K562 (cell line): ENCODE results near the gene MTA1. TPM values are rescaled to one million over a fixed set of nuclear protein-coding genes. Genes with fewer than 3 reads are reported as not detected.
A peak's percentile ranks its signal among the peaks of the same experiment; 100 is the strongest.

Experiments used
- CREM ChIP-seq: IDR thresholded peaks from 2 replicates; pipeline ENCODE4 v1.6.1; 2014; ENCODE audit warnings: antibody characterized with exemption, low read depth
- L3MBTL2 ChIP-seq: fragments of 450-650 bp; IDR thresholded peaks from 2 replicates; pipeline ENCODE4 v1.6.1; 2016; ENCODE audit warnings: mild to moderate bottlenecking, moderate library complexity
- MTA3 ChIP-seq: fragments of 450-650 bp; formaldehyde crosslinking; IDR thresholded peaks from 2 replicates; pipeline ENCODE4 v1.6.1; 2017; ENCODE audit warnings: mild to moderate bottlenecking, borderline replicate concordance
- POLR2G ChIP-seq: fragments of 200-400 bp; formaldehyde crosslinking; IDR thresholded peaks from 2 replicates; pipeline ENCODE4 v1.6.1; 2017; ENCODE audit warnings: low read depth, mild to moderate bottlenecking, antibody characterized with exemption, low read length, moderate library complexity
- ZNF124 ChIP-seq: sonication (generic); formaldehyde crosslinking; IDR thresholded peaks from 2 replicates; pipeline ENCODE4 v1.8.1; 2022; ENCODE audit warnings: missing genetic modification reagents
- ZNF143 ChIP-seq: sonication (generic); formaldehyde crosslinking; IDR thresholded peaks from 2 replicates; pipeline ENCODE4 v1.9.0; 2022; ENCODE audit warnings: mild to moderate bottlenecking, missing genetic modification reagents
- ZNF263 ChIP-seq: sonication (generic); formaldehyde crosslinking; IDR thresholded peaks from 2 replicates; pipeline ENCODE4 v1.8.0; 2022; ENCODE audit warnings: mild to moderate bottlenecking, missing genetic modification reagents, borderline replicate concordance
- ZSCAN29 ChIP-seq: fragments of 450-650 bp; IDR thresholded peaks from 2 replicates; pipeline ENCODE4 v1.6.1; 2017
- polyA plus RNA-seq, 8 experiments: library from polyadenylated mRNA; depleted of rRNA in 4 of 8; stranded (reverse) in 5 of 8; unstranded in 3 of 8; fragments of >200 nt; fragmentation: Nextera tagmentation in 2 of 8; fragmentation: Illumina TruSeq in 1 of 8; extraction: Ambion mirVana in 2 of 8; extraction: Trizol in 1 of 8; gene quantifications; 2 replicates each; pipeline versions ENCODE4 v1.2.1 to v1.2.3, GENCODE V29; 2011 to 2014; ENCODE audit warnings: inconsistent platforms in 1 of 8, missing spikeins in 1 of 8
- total RNA-seq, 7 experiments: library from RNA; depleted of rRNA in 6 of 7; stranded (reverse); fragments of >200 nt in 6 of 7; fragmentation: Illumina TruSeq in 2 of 7; extraction: Trizol in 2 of 7; gene quantifications; 2 replicates each; pipeline versions ENCODE4 v1.2.1 to v1.2.3, GENCODE V29; 2011 to 2021; ENCODE audit warnings: low replicate concordance in 1 of 7
- TF ChIP-seq, protein P1 (sequence below), 3 experiments: IDR thresholded peaks in 2 of 3; conservative IDR thresholded peaks in 1 of 3; 2 replicates each; pipeline ENCODE4 v1.5.1; 2011 to 2012; ENCODE audit warnings: low read length in 3 of 3, mild to moderate bottlenecking in 3 of 3, control low read depth in 2 of 3, improper control_type of control experiment in 1 of 3, inconsistent platforms in 1 of 3, low read depth in 1 of 3, mixed read lengths in 1 of 3, moderate library complexity in 1 of 3; ENCODE audit not compliant: insufficient read depth in 2 of 3
- TF ChIP-seq, protein P2 (sequence below): fragments of 200-800 bp; sonication (Bioruptor generic); IDR thresholded peaks from 2 replicates; pipeline ENCODE4 v1.6.1; 2017; ENCODE audit warnings: missing genetic modification characterization, missing compliant biosample characterization
- TF ChIP-seq, protein P3 (sequence below): fragments of 450-650 bp; IDR thresholded peaks from 2 replicates; pipeline ENCODE4 v1.6.1; 2016; ENCODE audit warnings: mild to moderate bottlenecking, moderate library complexity

The MTA1 gene
- total and polyA plus RNA-seq, 9 of the 15 experiments (the other 6 are each of a cell fraction or from before 2014, with no cell fraction given) = 0.13 to 118 (median 32.3) TPM

- TF ChIP-seq, protein P1, sequence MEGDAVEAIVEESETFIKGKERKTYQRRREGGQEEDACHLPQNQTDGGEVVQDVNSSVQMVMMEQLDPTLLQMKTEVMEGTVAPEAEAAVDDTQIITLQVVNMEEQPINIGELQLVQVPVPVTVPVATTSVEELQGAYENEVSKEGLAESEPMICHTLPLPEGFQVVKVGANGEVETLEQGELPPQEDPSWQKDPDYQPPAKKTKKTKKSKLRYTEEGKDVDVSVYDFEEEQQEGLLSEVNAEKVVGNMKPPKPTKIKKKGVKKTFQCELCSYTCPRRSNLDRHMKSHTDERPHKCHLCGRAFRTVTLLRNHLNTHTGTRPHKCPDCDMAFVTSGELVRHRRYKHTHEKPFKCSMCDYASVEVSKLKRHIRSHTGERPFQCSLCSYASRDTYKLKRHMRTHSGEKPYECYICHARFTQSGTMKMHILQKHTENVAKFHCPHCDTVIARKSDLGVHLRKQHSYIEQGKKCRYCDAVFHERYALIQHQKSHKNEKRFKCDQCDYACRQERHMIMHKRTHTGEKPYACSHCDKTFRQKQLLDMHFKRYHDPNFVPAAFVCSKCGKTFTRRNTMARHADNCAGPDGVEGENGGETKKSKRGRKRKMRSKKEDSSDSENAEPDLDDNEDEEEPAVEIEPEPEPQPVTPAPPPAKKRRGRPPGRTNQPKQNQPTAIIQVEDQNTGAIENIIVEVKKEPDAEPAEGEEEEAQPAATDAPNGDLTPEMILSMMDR (IDR thresholded peaks at IDR 0.05 in 2 of 3, conservative IDR thresholded peaks at IDR 0.05 in 1 of 3; ENCODE audit: insufficient read depth in 2 of 3, low read depth in 1 of 3, low read length in 3 of 3) = peak; percentile 57 to 72 (median 57)
- TF ChIP-seq POLR2G = peak; percentile 76
- no peak for TF ChIP-seq ZNF124 (CRISPR knock-in tag)
- 0 out of 2 replicates have a peak, but pooled peaks have one; percentile 29 for TF ChIP-seq ZNF263 (CRISPR knock-in tag)
- TF ChIP-seq ZNF143 (CRISPR knock-in tag) = peak; percentile 83
- 0 out of 2 replicates have a peak, but pooled peaks have one; percentile 34 for TF ChIP-seq MTA3
- TF ChIP-seq, protein P2, sequence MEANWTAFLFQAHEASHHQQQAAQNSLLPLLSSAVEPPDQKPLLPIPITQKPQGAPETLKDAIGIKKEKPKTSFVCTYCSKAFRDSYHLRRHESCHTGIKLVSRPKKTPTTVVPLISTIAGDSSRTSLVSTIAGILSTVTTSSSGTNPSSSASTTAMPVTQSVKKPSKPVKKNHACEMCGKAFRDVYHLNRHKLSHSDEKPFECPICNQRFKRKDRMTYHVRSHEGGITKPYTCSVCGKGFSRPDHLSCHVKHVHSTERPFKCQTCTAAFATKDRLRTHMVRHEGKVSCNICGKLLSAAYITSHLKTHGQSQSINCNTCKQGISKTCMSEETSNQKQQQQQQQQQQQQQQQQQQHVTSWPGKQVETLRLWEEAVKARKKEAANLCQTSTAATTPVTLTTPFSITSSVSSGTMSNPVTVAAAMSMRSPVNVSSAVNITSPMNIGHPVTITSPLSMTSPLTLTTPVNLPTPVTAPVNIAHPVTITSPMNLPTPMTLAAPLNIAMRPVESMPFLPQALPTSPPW (CRISPR knock-in tag) = peak; percentile 92
- peak; percentile 72 for TF ChIP-seq L3MBTL2
- peak; percentile 38; the same call in 1 of the 2 replicates for TF ChIP-seq CREM
- TF ChIP-seq, protein P3, sequence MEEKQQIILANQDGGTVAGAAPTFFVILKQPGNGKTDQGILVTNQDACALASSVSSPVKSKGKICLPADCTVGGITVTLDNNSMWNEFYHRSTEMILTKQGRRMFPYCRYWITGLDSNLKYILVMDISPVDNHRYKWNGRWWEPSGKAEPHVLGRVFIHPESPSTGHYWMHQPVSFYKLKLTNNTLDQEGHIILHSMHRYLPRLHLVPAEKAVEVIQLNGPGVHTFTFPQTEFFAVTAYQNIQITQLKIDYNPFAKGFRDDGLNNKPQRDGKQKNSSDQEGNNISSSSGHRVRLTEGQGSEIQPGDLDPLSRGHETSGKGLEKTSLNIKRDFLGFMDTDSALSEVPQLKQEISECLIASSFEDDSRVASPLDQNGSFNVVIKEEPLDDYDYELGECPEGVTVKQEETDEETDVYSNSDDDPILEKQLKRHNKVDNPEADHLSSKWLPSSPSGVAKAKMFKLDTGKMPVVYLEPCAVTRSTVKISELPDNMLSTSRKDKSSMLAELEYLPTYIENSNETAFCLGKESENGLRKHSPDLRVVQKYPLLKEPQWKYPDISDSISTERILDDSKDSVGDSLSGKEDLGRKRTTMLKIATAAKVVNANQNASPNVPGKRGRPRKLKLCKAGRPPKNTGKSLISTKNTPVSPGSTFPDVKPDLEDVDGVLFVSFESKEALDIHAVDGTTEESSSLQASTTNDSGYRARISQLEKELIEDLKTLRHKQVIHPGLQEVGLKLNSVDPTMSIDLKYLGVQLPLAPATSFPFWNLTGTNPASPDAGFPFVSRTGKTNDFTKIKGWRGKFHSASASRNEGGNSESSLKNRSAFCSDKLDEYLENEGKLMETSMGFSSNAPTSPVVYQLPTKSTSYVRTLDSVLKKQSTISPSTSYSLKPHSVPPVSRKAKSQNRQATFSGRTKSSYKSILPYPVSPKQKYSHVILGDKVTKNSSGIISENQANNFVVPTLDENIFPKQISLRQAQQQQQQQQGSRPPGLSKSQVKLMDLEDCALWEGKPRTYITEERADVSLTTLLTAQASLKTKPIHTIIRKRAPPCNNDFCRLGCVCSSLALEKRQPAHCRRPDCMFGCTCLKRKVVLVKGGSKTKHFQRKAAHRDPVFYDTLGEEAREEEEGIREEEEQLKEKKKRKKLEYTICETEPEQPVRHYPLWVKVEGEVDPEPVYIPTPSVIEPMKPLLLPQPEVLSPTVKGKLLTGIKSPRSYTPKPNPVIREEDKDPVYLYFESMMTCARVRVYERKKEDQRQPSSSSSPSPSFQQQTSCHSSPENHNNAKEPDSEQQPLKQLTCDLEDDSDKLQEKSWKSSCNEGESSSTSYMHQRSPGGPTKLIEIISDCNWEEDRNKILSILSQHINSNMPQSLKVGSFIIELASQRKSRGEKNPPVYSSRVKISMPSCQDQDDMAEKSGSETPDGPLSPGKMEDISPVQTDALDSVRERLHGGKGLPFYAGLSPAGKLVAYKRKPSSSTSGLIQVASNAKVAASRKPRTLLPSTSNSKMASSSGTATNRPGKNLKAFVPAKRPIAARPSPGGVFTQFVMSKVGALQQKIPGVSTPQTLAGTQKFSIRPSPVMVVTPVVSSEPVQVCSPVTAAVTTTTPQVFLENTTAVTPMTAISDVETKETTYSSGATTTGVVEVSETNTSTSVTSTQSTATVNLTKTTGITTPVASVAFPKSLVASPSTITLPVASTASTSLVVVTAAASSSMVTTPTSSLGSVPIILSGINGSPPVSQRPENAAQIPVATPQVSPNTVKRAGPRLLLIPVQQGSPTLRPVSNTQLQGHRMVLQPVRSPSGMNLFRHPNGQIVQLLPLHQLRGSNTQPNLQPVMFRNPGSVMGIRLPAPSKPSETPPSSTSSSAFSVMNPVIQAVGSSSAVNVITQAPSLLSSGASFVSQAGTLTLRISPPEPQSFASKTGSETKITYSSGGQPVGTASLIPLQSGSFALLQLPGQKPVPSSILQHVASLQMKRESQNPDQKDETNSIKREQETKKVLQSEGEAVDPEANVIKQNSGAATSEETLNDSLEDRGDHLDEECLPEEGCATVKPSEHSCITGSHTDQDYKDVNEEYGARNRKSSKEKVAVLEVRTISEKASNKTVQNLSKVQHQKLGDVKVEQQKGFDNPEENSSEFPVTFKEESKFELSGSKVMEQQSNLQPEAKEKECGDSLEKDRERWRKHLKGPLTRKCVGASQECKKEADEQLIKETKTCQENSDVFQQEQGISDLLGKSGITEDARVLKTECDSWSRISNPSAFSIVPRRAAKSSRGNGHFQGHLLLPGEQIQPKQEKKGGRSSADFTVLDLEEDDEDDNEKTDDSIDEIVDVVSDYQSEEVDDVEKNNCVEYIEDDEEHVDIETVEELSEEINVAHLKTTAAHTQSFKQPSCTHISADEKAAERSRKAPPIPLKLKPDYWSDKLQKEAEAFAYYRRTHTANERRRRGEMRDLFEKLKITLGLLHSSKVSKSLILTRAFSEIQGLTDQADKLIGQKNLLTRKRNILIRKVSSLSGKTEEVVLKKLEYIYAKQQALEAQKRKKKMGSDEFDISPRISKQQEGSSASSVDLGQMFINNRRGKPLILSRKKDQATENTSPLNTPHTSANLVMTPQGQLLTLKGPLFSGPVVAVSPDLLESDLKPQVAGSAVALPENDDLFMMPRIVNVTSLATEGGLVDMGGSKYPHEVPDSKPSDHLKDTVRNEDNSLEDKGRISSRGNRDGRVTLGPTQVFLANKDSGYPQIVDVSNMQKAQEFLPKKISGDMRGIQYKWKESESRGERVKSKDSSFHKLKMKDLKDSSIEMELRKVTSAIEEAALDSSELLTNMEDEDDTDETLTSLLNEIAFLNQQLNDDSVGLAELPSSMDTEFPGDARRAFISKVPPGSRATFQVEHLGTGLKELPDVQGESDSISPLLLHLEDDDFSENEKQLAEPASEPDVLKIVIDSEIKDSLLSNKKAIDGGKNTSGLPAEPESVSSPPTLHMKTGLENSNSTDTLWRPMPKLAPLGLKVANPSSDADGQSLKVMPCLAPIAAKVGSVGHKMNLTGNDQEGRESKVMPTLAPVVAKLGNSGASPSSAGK = 0 out of 2 replicates have a peak, but pooled peaks have one; percentile 15
- TF ChIP-seq ZSCAN29 = 0 out of 2 replicates have a peak, but pooled peaks have one; percentile 52
Observed at GRCh38 chr14:105414456-105415371, 4.9 kb upstream of the MTA1 start (continued).
